GM18511 (cell line): ENCODE data around the gene CDKL2.
"Not testable (repeated sequence)": the region's sequence is repeated elsewhere in the genome, so short reads cannot be mapped to it uniquely, and the experiment has no call there.

Experiments
- ATAC-seq: cut with Tn5 transposase; IDR thresholded peaks from one replicate; pipeline ENCODE4 v1.9.1; 2021; ENCODE audit warnings: mild to moderate bottlenecking, moderate library complexity; ENCODE audit not compliant: unreplicated experiment

CDKL2 gene

GRCh38 chr4:75555294-75556164, 74.8 kb downstream of the CDKL2 start, which contains the start of gene ODAPH:
Gene ODAPH, plus strand, starts transcription at chr4:75556066. Its CDS starts 17 bp downstream, at chr4:75556083.
- peak; percentile 99 for ATAC-seq

DNA sequence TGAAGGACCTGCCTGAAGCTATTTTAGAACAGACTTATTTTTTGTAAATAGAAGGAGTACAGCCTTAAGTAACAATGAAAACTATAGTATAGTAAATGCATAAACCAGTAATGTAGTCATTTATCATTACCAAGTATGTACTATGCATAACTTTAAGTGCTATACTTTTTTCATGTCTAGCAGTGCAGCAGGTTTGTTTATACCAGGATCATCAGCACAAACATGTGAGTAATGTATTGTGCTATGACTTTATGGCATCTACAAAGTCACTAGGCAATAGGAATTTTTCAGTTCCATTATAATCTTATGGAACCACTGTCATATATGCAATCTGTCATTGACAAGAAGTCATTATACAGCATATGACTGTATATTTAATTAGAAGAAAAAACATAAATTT, 77.9 kb downstream of the CDKL2 start:
- no peak for ATAC-seq

- no peak for ATAC-seq
Measured at GRCh38 chr4:75549019-75549418, 81.3 kb downstream of the CDKL2 start.

- ATAC-seq, result no peak
Measured at GRCh38 chr4:75547647-75548387, 82.5 kb downstream of the CDKL2 start.

DNA sequence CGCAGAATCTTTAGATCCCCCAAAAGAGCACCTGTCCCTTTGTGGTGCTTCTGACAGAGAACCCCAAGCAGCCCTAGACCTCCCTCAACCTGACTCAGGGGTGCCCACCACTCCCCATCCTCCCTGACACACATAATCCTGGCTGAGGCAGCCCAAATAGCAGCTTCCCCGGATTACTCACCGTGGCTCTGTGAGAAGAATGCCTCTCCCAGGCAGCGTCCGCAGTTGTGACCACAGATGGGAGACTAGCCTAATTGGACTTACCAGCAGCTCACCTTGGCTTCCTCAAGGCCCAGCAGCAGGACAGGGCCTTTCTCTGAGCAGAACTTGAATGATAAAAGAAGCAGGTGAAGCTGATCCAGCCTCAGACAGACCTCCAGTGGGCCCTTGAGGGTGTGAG, 84.8 kb downstream of the CDKL2 start:
- no peak for ATAC-seq

- ATAC-seq, result no peak
Measured at GRCh38 chr4:75544870-75545269, 85.5 kb downstream of the CDKL2 start.

- ATAC-seq, result not testable (repeated sequence)
Measured at GRCh38 chr4:75544220-75544619, 86.1 kb downstream of the CDKL2 start.

- no peak for ATAC-seq
Measured at GRCh38 chr4:75542824-75543223, 87.5 kb downstream of the CDKL2 start.

DNA sequence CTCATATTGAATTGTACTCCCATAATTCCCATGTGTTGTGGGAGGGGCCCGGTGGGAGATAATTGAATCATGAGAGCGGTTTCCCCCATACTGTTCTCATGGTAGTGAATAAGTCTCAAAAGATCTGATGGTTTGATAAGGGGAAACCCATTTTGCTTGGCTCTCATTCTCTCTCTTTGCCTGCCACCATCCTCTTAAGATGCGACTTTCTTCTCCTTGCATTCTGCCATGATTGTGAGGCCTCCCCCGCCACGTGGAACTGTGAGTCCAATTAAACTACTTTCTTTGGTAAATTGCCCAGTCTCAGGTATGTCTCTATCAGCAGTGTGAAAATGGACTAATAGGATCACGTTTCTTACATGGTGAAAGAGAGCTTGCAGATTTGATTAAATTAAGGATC, 93.0 kb downstream of the CDKL2 start:
- ATAC-seq, result not testable (repeated sequence)

- ATAC-seq, result not testable (repeated sequence)
Measured at GRCh38 chr4:75533926-75534325, 96.4 kb downstream of the CDKL2 start.

DNA sequence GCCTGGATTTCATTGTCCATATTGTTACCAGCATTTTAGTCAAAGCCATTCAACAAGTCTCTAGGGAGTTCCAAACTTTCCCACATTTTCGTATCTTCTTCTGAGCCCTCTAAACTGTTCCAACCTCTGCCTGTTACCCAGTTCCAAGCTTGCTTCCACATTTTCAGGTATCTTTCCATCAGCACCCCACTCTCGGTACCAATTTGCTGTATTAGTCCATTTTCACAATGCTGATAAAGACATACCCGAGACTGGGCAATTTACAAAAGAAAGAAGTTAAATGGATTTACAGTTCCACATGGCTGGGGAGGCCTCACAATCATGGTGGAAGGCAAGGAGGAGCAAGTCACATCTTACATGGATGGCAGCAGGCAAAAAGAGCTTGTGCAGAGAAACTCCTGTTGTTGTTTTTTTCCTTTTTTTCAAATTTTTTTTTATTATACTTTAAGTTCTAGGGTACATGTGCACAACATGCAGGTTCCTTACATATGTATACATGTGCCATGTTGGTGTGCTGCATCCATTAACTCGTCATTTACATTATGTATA, 96.9 kb downstream of the CDKL2 start:
- ATAC-seq, result not testable (repeated sequence)

DNA sequence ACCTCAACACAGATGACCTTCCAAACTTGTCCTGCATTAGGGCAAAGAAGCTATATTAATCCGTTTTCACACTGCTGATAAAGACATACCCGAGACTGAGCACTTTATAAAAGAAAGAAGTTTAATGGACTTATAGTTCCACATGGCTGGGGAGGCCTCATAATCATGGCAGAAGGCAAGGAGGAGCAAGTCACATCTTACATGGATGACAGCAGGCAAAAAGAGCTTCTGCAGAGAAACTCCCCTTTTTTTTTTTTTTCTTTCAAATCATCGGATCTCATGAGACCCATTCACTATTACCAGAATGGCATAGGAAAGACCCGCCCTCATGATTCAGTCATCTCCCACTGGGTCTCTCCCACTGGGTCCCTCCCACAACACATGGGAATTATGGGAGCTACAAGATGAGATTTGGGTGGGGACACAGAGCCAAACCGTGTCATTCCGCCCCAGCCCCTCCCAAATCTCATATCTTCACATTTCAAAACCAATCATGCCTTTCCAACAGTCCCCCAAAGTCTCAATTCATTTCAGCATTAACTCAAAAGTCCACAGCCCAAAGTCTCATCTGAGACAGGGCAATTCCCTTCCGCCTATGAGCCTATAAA, 98.7 kb downstream of the CDKL2 start:
- not testable (repeated sequence) for ATAC-seq

GRCh38 chr4:75530556-75531322, 99.6 kb downstream of the CDKL2 start:
- ATAC-seq, result no peak
